Measurements from ENCODE around the gene SEMA5B. TPM values are rescaled to one million over a fixed set of nuclear protein-coding genes. Genes with fewer than 3 reads are reported as not detected.

Gene SEMA5B
- total RNA-seq, 1 experiment from 2014 or later = not detected

DNA sequence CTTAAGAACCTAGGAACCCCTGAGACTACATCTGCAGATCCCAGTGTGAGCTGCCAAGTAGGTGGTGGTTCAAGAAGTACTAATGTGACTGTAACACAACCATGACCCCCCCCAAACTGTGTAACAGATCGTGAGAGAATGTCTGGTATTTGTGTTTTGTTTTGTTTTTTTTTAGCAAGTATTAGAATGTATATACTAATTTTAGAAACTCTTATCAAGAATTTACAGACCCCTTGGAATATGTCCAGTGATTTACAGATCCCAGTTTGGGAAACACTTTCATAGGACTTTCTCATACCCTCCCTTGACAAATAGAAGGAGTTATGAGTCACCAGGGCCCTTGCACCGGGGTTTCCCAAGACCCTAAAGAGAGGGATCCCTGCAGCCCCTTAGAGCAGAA is 79.8 kb downstream of the SEMA5B start:
- H3K27ac Mint-ChIP-seq (ENCODE audit: low read depth, unreplicated experiment) = no peak overlapping the region

DNA sequence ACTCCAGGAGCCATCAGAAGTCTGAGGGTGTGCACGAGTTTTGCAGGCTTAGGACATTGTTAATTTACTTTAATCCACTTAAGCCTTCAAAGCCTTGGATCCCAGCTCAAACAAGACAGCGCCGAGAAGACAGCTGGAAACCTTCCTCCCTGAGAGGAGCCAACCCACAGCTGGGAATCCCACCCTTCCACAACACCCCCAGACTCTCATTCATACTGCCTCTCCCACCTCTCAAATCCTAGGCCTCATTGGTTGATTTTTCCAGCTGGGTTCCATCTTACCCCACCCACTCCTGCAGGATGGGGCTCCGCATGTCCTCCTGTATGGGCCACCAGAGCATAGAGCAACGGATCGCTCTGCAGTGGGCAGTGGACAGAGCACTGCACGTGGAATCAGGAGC is 80.4 kb downstream of the SEMA5B start:
- Mint-ChIP-seq H3K36me3 (ENCODE audit: insufficient read depth, unreplicated experiment) (no peaks in the 10 kb centered on the region), H3K9me3 (ENCODE audit: unreplicated experiment) (no peaks in the 10 kb centered on the region), H3K27ac (ENCODE audit: low read depth, unreplicated experiment) (no peak overlapping the region), H3K27me3 (ENCODE audit: insufficient read depth, unreplicated experiment) (no peaks in the 10 kb centered on the region), H3K4me1 (ENCODE audit: insufficient read depth, unreplicated experiment) (no peaks in the 10 kb centered on the region), H3K4me3 (ENCODE audit: unreplicated experiment) (no peak overlapping the region)
- TF ChIP-seq, protein P1, sequence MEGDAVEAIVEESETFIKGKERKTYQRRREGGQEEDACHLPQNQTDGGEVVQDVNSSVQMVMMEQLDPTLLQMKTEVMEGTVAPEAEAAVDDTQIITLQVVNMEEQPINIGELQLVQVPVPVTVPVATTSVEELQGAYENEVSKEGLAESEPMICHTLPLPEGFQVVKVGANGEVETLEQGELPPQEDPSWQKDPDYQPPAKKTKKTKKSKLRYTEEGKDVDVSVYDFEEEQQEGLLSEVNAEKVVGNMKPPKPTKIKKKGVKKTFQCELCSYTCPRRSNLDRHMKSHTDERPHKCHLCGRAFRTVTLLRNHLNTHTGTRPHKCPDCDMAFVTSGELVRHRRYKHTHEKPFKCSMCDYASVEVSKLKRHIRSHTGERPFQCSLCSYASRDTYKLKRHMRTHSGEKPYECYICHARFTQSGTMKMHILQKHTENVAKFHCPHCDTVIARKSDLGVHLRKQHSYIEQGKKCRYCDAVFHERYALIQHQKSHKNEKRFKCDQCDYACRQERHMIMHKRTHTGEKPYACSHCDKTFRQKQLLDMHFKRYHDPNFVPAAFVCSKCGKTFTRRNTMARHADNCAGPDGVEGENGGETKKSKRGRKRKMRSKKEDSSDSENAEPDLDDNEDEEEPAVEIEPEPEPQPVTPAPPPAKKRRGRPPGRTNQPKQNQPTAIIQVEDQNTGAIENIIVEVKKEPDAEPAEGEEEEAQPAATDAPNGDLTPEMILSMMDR (IDR thresholded peaks at IDR 0.05; ENCODE audit: unreplicated experiment) = no peak
- BruUV-seq (replicated peaks) = no TSS peak
- DNase-seq (ENCODE audit: unreplicated experiment) = no peak
- ChIA-PET CTCF (interaction anchor here (3.1 kb wide), 1 partner anchor 82 kb away, joined by 12 read pairs; no protein-coding TSS in a partner anchor), POLR2A (interaction anchor here (1.2 kb wide), 1 partner anchor 10 kb away, joined by 3 read pairs; no protein-coding TSS in a partner anchor)
- intact Hi-C loops (cut with micrococcal nuclease) = no loop called here

More for the DNA sequence above, 79.8 kb downstream of the SEMA5B start:
- TF ChIP-seq, protein P1 (IDR thresholded peaks at IDR 0.05; ENCODE audit: unreplicated experiment) = no peak
- DNase-seq (ENCODE audit: unreplicated experiment) = peak; percentile 40
- BruUV-seq (replicated peaks) = no TSS peak
- H3K27me3 Mint-ChIP-seq (ENCODE audit: insufficient read depth, unreplicated experiment) = no peaks in the 10 kb centered on the region
- no peak overlapping the region for H3K4me3 Mint-ChIP-seq (ENCODE audit: unreplicated experiment)
- ChIA-PET CTCF (interaction anchor here (3.1 kb wide), 1 partner anchor 81 kb away, joined by 12 read pairs; no protein-coding TSS in a partner anchor), POLR2A (interaction anchor here (1.2 kb wide), 1 partner anchor 11 kb away, joined by 3 read pairs; no protein-coding TSS in a partner anchor)
- H3K9me3 Mint-ChIP-seq (ENCODE audit: unreplicated experiment) = no peaks in the 10 kb centered on the region
- H3K36me3 Mint-ChIP-seq (ENCODE audit: insufficient read depth, unreplicated experiment) = no peaks in the 10 kb centered on the region
- no peaks in the 10 kb centered on the region for H3K4me1 Mint-ChIP-seq (ENCODE audit: insufficient read depth, unreplicated experiment)
- intact Hi-C loops (cut with micrococcal nuclease) = no loop called here

DNA sequence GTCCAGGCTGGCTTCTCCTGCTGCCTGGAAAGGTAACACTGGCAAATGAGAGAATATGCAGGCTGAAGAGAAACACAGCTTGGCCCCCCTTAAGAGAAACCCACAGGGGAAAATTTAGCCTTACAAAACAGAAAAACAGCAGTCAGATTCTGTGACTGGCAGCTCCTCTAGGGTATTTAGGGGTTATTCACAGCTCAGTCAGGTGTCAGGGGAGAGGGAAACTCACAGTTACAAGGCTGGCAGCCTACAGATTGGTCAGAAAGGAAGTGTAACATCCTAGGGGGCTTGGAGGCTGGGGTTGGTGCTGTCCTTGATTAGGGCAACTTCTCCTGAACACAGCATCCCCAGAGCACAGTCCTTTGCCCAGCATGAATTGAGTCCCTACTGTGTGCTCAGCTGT is 81.4 kb downstream of the SEMA5B start:
- TF ChIP-seq, protein P1 (IDR thresholded peaks at IDR 0.05; ENCODE audit: unreplicated experiment) = no peak
- H3K36me3 Mint-ChIP-seq (ENCODE audit: insufficient read depth, unreplicated experiment) = no peaks in the 10 kb centered on the region
- no TSS peak for BruUV-seq (replicated peaks)
- no peaks in the 10 kb centered on the region for H3K9me3 Mint-ChIP-seq (ENCODE audit: unreplicated experiment)
- ChIA-PET POLR2A (interaction anchor here (0.7 to 1.0 kb wide), 2 partner anchors 12 to 64 kb away, joined by 3 to 4 read pairs; no protein-coding TSS in a partner anchor), CTCF (interaction anchor here (0.7 to 3.1 kb wide), 3 partner anchors 83 to 1399 kb away, joined by 3 to 12 read pairs (median 3); no protein-coding TSS in a partner anchor)
- no peak for DNase-seq (ENCODE audit: unreplicated experiment)
- no peak overlapping the region for H3K4me3 Mint-ChIP-seq (ENCODE audit: unreplicated experiment)
- no peaks in the 10 kb centered on the region for H3K4me1 Mint-ChIP-seq (ENCODE audit: insufficient read depth, unreplicated experiment)
- H3K27me3 Mint-ChIP-seq (ENCODE audit: insufficient read depth, unreplicated experiment) = no peaks in the 10 kb centered on the region
- intact Hi-C loops (cut with micrococcal nuclease) = no loop called here
- H3K27ac Mint-ChIP-seq (ENCODE audit: low read depth, unreplicated experiment) = no peak overlapping the region

DNA sequence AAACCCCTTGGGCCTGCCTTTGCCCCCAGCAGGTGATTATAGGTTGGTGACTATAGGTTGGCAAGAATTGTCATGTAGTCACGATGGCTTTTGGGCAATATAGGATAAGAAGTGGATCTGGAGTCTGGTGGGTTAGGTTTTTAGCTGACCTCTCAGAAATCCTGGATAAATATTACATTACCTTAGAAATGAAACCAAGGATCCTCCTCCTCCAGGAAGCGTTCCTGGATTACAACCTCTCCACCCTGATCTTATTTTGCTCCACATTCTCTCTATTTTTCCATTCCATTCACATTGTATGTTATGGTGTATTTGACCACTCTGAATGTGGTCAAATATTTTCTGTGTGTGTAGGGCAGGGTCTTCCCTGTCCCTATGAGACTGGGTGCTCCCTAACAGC is 82.3 kb downstream of the SEMA5B start:
- DNase-seq (ENCODE audit: unreplicated experiment) = no peak
- Mint-ChIP-seq H3K27ac (ENCODE audit: low read depth, unreplicated experiment) (no peak overlapping the region), H3K27me3 (ENCODE audit: insufficient read depth, unreplicated experiment) (no peaks in the 10 kb centered on the region), H3K36me3 (ENCODE audit: insufficient read depth, unreplicated experiment) (no peaks in the 10 kb centered on the region), H3K4me1 (ENCODE audit: insufficient read depth, unreplicated experiment) (peaks cover 4% of the 10 kb centered on the region), H3K9me3 (ENCODE audit: unreplicated experiment) (no peaks in the 10 kb centered on the region), H3K4me3 (ENCODE audit: unreplicated experiment) (no peak overlapping the region)
- CTCF ChIA-PET = interaction anchor here (0.6 to 3.1 kb wide), 3 partner anchors 10 to 187 kb away, joined by 3 to 12 read pairs (median 4); no protein-coding TSS in a partner anchor
- POLR2A ChIA-PET = interaction anchor here (0.5 to 1.0 kb wide), 3 partner anchors 11 to 70 kb away, joined by 3 to 4 read pairs (median 4); no protein-coding TSS in a partner anchor
- TF ChIP-seq, protein P1 (IDR thresholded peaks at IDR 0.05; ENCODE audit: unreplicated experiment) = no peak
- BruUV-seq (replicated peaks) = no TSS peak
- intact Hi-C loops (cut with micrococcal nuclease) = no loop called here

Data from MCF 10A (cell line).